Stimulated activated CD8-positive, alpha-beta memory T cell treated with anti-CD3 and anti-CD28 coated beads, Interleukin-7, amount 100 ng/mL, for 1 hour (primary cell): ENCODE data around the gene PRR5L.

Experiments
- DNase-seq, 2 donors: peaks; one replicate each; pipeline ENCODE4 v3.0.0-alpha.2; 2020; ENCODE audit warnings: low read depth in 2 of 2

PRR5L gene

DNA sequence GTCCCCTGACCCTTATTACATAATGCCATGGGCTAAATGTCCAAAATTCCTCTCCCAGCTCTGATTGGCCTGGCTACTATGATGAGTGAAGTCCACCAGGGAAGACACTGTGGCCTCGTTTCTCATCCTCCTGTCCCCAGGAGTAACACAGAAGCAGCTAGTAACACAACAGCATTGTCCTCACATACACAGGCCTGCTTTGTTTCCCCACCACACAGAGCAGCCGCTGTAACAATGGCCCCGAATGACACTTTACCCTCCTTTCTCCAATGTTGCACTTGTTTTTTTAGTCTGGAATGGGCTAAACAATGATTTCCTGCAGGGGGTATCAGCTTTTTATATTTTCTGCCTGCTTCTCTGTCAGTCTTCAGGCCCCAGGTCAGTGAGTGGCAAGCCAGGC lies at the start of gene PRR5L:
TSS of gene PRR5L (plus strand) at position 363 of the 400 bp plus-strand sequence. CDS start 104,834 bp downstream, outside the sequence.
- DNase-seq, result no peak

- no peak for DNase-seq
Measured at GRCh38 chr11:36247493-36247892, 48.6 kb upstream of the PRR5L start.

DNA sequence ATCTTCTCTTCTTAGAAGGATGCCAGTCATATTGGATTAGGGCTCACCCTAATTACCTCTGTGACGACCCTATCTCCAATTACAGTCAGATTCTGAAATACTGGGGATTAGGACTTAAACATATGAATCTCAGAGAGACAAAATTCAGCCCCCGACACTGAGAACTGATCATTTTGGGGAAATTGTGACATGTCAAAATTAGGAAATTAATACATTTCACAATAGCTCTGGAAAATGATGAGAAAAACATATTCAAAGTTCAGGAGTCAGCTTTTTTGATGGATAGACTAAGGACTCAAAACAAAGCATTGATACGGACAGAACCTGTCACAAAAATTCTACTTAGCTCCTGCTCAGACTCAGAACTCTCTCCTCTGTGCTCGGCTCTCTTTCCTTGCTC lies 47.7 kb upstream of the PRR5L start:
- DNase-seq, result no peak

- no peak for DNase-seq
Measured at GRCh38 chr11:36249246-36249645, 46.8 kb upstream of the PRR5L start.

DNA sequence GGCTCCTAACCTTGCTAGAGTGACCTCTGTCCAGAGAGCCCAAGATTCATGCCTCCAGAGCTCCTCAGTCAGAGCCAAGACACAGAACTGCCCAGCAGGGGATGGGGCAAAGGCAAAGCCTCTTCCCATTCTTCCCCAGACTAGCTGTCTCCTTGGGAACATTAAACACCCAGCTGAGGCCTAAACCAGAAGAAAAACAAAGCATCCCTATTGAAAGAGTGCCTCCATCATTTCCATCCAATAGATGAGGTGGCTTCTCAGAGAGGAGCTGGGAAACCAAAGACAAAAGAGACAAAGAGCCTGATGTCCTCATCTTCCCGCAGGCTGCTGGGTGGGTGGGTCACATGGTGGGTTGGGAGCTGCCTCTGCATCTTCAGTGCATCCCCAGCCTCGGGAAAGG lies 44.3 kb upstream of the PRR5L start:
- no peak for DNase-seq

DNA sequence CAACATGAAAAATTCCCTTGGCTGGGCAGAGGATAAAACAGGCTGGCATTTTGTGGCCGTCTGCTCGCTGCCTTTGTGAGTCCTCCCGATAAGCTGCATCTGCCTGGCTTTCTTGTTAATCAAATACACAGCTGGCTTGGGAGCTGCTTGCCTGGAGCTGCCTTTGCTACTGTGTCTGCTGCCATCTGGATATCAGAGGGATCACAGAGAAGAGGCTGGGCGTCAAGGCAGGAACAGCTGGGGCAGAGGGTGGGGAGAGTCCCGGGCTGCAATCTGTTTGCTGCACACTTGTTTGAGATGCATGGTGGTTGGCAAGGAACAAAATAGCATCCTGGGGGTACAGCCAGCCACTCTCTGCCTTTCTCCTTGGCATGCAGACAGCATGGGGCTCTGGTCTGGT lies 42.9 kb upstream of the PRR5L start:
- DNase-seq, result no peak

- DNase-seq, result no peak
Measured at GRCh38 chr11:36254713-36255112, 41.4 kb upstream of the PRR5L start.

DNA sequence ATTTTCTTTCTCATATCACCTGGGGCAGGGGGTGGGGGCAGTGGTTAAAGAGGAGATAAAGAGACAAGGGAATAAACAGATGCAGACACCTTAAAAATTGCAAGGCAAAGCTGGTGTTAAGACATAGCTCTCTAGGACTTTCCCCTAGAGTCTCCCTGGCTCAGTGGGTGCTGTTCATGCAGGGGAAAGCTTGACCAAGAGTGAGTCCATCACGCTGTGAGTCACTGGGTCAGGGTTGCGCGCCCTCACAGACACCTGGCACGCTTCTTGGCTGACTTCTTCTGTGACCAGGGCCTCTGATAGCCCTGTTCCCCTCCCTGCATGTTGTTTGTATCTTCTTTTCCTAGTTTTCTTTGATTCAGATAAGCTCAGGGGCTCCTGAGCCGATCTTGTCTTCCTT lies 38.7 kb upstream of the PRR5L start:
- DNase-seq, result no peak

- no peak for DNase-seq
Measured at GRCh38 chr11:36258730-36259360, 37.2 kb upstream of the PRR5L start.

DNA sequence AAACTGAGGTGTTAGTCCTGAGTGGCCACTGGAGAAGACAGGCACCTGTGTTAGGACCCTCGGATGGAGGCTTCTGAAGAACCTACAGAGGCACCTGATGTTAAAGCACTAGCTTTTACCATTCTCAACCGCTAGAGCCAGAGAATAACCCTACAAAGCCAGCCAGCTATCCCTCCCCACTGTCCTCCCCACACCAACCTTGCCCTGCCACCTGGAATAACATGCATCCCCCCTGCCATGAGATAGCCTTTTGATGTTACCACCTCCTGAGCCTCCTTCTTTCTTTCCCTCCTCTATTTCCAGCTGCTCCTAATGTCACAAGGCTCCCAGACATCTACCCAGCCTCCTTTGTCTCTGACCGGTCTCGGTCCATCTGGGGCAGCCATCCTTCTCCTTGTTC lies 35.0 kb upstream of the PRR5L start:
- no peak for DNase-seq

DNA sequence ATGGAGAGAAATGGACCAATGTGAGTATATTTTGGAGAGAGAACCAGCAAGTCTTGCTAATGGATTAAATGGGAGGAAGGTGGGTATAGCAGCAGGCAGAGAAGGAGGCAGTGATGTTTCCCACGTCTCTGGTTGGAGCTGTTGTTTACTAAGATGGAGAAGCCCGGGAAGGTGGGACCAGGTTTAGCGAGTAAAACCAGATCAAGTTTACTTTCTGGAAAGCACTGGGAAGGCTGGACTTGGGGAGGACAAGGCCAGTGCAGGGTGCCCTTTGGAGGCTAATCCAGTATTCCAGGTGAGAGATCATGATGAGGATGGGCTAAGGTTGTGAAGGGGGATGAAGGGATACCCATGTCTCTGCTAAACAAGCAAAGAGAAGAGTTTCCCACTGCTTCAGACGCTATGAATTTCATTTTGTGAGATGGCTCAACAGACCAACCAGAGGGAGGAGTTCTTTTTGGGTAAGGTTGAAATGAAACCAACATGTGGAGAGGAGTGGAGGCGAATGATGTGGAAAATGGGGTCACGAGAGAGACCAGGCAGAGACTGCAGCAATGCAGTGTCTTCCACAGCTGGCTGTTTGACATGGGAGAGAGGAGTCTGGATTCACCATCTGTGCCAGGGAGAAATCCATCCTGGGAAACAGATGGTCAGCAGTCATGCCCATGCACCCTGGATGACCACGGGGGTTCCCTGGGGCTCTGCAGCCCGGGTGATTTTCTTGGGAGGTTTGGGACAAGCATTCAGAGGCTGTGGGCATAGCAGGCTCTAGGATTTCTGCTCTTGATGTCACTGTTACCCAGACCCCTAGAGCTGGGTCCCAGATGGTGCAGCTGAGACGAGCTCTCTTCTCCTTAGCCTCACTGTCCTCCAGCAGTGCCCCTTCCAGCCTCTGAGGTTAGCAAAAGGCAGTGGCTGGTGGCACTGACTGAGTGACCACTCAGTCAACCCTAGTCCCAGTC lies 31.8 kb upstream of the PRR5L start:
- no peak for DNase-seq

GRCh38 chr11:36264973-36265344 lies 31.1 kb upstream of the PRR5L start:
- no peak for DNase-seq

DNA sequence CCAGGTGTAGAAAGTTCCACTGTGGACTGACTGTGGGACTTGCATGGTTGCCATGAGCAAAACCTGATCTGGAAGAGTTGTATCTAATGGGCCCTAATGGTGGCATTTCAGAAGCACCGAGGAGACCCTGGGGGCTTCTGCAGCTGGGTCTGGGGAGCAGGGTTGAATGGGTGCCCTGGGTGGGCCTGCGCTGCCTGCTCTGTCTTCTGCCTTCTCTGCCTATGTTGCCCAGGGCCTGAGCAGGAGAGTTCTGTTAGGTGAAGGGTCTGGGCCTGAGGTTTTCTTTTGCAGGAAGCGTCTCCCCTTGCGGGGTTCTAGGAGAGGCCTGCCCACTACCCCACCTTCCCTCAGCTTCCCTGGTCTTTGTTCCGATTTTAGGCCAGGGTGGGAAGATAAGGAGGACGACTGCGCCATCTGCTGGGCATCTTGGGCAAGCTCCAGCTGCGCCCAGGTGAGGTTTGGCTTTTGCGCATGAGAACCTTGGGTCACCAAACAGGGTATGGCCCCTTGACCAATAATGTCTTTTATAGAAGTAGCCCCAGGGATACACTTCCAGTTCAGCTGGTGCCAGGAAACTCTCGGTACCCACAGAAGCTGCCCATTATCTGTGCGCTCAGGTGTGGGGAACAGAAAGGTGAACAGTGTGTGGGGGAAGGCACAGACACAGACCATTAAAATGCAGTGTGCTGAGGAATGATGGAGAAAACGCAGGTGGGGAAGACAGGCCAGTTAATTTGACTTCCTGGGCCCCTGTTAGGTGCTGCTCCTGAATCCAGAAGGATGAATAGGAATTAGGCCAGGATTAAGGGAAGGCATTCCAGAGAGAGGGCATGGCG lies 30.1 kb upstream of the PRR5L start:
- peak in 1 of 2 donors; percentile 13 for DNase-seq

DNA sequence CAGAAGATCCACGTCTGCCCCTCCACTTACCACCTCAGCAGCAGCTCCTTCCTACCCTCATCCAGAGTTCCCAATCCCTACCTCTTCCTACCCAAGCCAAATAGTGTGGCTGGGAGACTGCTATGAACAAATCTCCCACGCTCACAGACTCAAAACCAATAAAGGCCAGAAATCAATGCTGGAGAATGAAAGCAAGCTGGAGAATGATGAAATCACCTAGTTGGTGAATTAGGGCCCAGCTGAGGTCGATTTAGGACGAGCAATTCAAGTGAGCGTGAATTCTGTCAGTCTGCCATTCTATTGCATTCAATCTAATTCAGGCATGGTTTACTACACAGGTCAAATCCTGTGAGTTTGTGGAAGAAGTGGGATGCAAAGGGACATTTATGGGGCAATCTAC lies 29.3 kb upstream of the PRR5L start:
- no peak for DNase-seq

DNA sequence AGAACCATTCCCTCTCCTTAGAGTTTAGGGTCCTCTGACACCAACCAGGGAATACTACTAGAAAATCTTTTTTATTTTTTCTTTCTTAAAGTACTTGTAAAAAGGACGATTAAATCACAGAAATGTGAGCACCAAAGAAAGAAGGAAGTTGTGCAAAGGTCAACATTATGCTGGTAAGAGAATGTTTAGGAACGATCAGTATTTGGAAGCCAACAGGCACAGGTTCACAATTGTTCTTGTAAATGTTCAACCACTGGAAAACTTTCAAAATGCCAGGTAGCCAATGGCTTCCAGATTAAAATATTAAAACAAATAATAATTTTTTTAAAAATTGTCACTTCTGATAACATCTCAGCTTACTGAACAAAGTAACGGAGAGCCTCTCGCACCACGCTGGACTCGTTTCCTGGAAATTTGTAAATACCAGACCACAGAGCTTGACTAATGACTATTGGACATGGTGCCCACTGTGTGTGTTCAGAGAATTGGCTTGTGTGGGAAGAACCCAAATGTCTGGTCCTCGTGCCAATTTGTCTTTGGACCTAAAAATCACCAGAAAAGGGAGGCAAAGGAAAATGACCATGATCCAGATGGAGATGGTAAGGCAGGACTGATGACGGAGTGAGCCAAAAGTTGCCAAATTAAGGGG lies 27.6 kb upstream of the PRR5L start:
- DNase-seq, result no peak

GRCh38 chr11:36270701-36271100 lies 25.4 kb upstream of the PRR5L start:
- DNase-seq, result no peak

DNA sequence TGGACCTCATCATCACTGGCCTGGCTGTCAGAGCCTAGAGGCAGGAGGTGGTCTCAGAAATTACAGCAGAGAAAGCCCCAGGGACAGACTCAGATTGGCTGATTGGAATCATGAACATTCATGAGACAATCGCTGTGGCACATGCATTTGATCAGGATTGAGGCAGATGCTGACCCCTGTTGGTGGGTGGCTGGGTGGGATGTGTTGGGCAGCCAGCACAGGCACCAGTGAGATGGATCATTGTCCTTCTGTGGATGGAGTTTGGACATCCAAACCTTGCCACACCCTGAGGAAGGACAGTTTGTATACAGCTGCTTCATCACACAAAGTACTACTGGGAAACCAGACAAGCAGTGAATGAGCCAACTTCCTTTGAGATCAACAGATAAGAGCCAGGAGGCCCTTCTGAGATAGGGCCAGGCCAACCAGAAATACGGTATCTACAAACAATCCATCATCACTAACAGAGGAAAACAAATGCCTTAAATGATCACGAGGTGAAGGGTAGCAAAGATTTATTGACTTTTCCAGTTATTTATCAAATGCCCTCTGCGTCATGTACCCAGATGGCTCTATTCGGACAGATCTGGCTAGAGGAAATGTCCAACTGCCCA lies 24.2 kb upstream of the PRR5L start:
- no peak for DNase-seq

DNA sequence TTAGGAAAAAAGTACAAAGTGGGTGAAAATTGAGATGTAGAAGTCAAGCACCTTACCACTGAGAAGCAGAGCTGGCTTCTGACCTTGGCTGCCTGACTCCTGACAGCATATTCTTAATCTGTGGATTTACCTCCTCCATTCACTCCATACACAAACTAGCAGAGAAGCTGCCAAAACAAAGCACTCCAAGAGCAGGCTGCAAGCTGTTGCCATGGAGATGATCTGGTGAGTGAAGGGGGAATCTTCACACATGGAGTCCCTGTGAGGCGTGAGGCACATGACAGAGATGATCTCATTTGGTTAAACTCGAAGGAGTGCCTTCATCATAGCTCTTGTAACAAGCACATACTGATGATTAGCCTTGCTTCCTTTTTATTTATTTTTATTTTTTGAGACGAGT lies 23.0 kb upstream of the PRR5L start:
- no peak for DNase-seq

GRCh38 chr11:36274414-36274813 lies 21.7 kb upstream of the PRR5L start:
- no peak for DNase-seq

- DNase-seq, result no peak
Measured at GRCh38 chr11:36278531-36279282, 17.4 kb upstream of the PRR5L start.

- DNase-seq, result no peak
Measured at GRCh38 chr11:36280531-36280930, 15.6 kb upstream of the PRR5L start.
